ENCODE measurements around the gene WDR70. TPM values are rescaled to one million over a fixed set of nuclear protein-coding genes. Genes with fewer than 3 reads are reported as not detected.

WDR70 gene
- total RNA-seq, 2 experiments from 2014 or later = 39.1 to 39.3 TPM

DNA sequence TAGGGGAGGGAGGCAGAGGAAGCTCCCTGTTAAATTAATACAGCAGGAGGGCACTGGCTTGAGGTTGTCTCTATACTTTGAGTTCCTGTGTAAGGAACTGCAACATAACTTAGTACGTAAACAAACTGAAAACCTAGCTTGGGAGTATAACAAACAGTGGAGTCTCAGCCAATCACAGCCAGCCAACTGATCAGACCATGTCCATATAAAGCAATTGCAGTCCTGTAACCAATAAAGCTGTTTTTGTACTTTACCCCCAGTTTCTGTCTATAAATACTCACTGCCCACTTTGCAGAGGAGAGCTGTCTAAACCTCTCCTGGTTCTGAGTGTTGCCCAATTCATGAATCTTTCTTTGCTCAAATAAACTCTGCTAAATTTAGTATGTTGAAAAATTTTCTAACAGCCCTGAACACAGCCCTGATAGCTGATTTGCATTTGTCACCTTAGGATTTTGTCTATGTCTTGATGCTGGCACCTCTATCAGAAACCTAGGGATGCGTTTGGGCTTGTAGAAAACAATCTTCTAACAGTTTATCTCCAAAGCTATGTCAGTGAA lies 420.8 kb downstream of the WDR70 start:
- CTCF ChIA-PET = interaction anchor here (1.1 kb wide), 1 partner anchor 26 kb away, joined by 3 read pairs; no protein-coding TSS in a partner anchor
- ATAC-seq = no peak
- Mint-ChIP-seq H3K4me3 (no peak overlapping the region), H3K36me3 (no peaks in the 10 kb centered on the region), H3K27ac (no peak overlapping the region), H3K27me3 (peaks cover 14% of the 10 kb centered on the region), H3K4me1 (no peaks in the 10 kb centered on the region), H3K9me3 (ENCODE audit: low read depth) (peaks cover 2% of the 10 kb centered on the region)
- DNase-seq = no peak

DNA sequence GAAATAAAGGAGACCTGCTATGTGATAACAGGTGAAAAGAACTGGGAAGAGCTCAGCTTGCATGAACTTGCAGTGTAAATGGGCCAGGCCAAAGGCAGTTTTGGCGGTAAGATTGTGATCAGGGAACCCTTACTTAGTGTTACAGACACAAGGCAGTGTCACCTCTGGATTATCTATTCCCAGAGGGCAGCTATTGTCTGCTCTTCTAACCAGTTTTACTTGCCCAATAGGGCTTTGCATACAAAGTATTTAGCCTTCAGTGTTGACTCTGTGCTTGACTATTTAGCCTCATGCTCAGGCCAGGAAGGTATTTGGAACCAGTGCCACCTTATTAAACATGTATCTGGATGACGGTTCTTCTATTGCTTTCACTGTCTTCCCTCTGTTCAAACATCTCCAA lies 422.4 kb downstream of the WDR70 start:
- H3K27me3 Mint-ChIP-seq = peaks cover 14% of the 10 kb centered on the region
- H3K27ac Mint-ChIP-seq = no peak overlapping the region
- CTCF ChIA-PET = no interaction called here
- no peak overlapping the region for H3K4me3 Mint-ChIP-seq
- DNase-seq (no peak), ATAC-seq (no peak)
- no peaks in the 10 kb centered on the region for H3K4me1 Mint-ChIP-seq
- no peaks in the 10 kb centered on the region for H3K9me3 Mint-ChIP-seq (ENCODE audit: low read depth)
- H3K36me3 Mint-ChIP-seq = no peaks in the 10 kb centered on the region

Other genes with a start within 250 kb of the WDR70 start
- 1 to 10 TPM; 8.0 to 9.3 TPM for gene CPLANE1, start 129.9 kb upstream of the WDR70 start, total RNA-seq
- 10 to 100 TPM; 56.6 to 62.4 TPM for gene NUP155, start 8.2 kb upstream of the WDR70 start, total RNA-seq

All from activated CD8-positive, alpha-beta memory T cell treated with anti-CD3 and anti-CD28 coated beads, Interleukin-2, amount 10 ng/mL, durations not matched to agents 7 days and 5 days (primary cell).